ENCODE measurements around the gene GATB.

GRCh38 chr4:151725087-151725486 lies 35.7 kb downstream of the GATB start:
- no peak for TF ChIP-seq JUNB (IDR thresholded peaks at IDR 0.05; ENCODE audit: unreplicated experiment)
- TF ChIP-seq CTCF (conservative IDR thresholded peaks at IDR 0.05; ENCODE audit: low read depth in 2 of 2): no peak
- no peak for TF ChIP-seq POLR2AphosphoS5 (IDR thresholded peaks at IDR 0.05; ENCODE audit: low read depth)
- no peak for TF ChIP-seq REST (IDR thresholded peaks at IDR 0.05; ENCODE audit: unreplicated experiment)
- TF ChIP-seq EZH2 (IDR thresholded peaks at IDR 0.05; ENCODE audit: low read depth, unreplicated experiment): no peak
- TF ChIP-seq EZH2phosphoT487 (IDR thresholded peaks at IDR 0.05; ENCODE audit: unreplicated experiment): no peak
- no peak for TF ChIP-seq ZNF114 (CRISPR knock-in tag; IDR thresholded peaks at IDR 0.05)
- TF ChIP-seq ETS1 (IDR thresholded peaks at IDR 0.05): no peak
- TF ChIP-seq CREB1 (CRISPR knock-in tag; IDR thresholded peaks at IDR 0.05; ENCODE audit: low read depth): no peak
- TF ChIP-seq ZNF462 (CRISPR knock-in tag; IDR thresholded peaks at IDR 0.05): no peak
- TF ChIP-seq STAT1 (IDR thresholded peaks at IDR 0.05; ENCODE audit: unreplicated experiment): no peak
- TF ChIP-seq ZNF331 (CRISPR knock-in tag; IDR thresholded peaks at IDR 0.05; ENCODE audit: low read depth): no peak
